ENCODE results near the gene SEC63.

DNA sequence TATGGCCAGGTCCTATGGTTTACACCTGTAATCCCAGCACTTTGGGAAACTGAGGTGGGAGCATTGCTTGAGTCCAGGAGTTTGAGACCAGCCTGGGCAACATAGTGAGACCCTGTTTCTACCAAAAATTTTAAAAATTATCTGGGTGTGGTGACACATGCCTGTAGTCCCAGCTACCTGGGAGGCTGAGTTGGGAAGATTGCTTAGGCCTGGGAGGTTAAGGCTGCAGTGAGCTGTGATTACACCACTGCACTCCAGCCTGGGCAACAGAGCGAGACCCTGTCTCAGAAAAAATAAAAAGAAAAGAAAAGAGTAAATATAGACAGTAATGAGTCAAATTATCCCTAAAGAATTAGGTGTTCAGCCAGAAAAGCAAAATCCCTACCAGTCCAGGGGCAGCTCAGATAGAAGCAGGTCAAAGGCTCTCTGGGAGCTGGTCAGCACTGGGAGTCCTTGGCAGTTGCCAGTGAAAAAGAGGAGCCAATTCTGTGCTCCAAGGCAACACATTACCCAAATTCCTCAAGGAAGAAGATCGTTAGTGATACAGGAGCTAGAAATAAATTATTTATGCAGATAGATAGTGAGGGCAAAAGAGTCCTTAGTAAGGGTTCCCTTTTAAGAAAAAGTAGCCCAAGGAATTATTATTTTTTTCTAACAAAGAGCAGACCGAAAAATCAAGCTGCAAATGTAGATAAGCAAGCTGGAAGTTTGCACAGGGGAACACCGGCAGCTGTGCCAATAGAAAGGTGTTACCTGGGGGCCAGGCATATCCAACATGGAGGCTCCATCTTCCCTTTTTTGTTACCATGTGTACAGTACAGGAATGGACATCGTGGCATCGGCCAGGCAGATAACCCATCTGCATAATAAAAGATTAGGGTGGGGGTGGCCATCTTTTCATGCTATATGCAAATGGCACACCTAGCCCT lies 31.4 kb upstream of the SEC63 start:
- TF ChIP-seq POLR2A (IDR thresholded peaks at IDR 0.05): no peak
- TF ChIP-seq, protein P1, sequence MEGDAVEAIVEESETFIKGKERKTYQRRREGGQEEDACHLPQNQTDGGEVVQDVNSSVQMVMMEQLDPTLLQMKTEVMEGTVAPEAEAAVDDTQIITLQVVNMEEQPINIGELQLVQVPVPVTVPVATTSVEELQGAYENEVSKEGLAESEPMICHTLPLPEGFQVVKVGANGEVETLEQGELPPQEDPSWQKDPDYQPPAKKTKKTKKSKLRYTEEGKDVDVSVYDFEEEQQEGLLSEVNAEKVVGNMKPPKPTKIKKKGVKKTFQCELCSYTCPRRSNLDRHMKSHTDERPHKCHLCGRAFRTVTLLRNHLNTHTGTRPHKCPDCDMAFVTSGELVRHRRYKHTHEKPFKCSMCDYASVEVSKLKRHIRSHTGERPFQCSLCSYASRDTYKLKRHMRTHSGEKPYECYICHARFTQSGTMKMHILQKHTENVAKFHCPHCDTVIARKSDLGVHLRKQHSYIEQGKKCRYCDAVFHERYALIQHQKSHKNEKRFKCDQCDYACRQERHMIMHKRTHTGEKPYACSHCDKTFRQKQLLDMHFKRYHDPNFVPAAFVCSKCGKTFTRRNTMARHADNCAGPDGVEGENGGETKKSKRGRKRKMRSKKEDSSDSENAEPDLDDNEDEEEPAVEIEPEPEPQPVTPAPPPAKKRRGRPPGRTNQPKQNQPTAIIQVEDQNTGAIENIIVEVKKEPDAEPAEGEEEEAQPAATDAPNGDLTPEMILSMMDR (IDR thresholded peaks at IDR 0.05 in 4 of 5, conservative IDR thresholded peaks at IDR 0.05 in 1 of 5): no peak

All from gastrocnemius medialis (tissue), 4 donors.